GM12892 (cell line): Measurements from ENCODE around the gene CBX3.

Source experiments
- POLR2A ChIP-seq: IDR thresholded peaks from 2 replicates; pipeline ENCODE4 v1.6.1; 2011; ENCODE audit warnings: low read depth, low read length, control low read depth
- POLR2AphosphoS5 ChIP-seq: IDR thresholded peaks from 2 replicates; pipeline ENCODE4 v1.6.1; 2011; ENCODE audit warnings: low read depth, low read length, control low read depth
- TAF1 ChIP-seq: IDR thresholded peaks from 2 replicates; pipeline ENCODE4 v1.6.1; 2011; ENCODE audit warnings: low read depth, mild to moderate bottlenecking, control low read depth, low read length, borderline replicate concordance

DNA sequence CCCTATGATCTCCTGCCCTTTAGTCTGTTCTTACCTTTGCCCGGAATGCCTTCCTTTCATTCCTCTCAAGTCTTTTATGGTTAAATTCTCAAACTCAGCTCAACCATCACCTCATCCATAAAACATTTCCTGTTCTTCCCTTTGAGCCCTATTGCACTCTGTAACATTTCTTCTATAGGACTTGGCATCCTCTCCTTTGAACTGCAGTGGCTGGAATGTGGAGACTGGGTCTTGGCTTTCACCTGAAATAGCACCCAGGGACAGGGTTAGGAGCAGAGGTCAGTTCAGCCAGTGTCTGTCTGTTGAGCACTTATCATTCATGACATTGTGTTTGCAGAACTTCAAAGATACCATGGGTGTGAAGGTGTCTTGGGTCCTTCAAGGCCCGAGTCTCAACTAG, 42.3 kb upstream of the CBX3 start:
- TF ChIP-seq POLR2AphosphoS5 (no peak), POLR2A (no peak), TAF1 (no peak)
